ENCODE data around the gene MTARC2.

Gene MTARC2

GRCh38 chr1:220800262-220800661 is 52.1 kb downstream of the MTARC2 start:
- no peak for DNase-seq (ENCODE audit: low read depth in 2 of 2)

DNA sequence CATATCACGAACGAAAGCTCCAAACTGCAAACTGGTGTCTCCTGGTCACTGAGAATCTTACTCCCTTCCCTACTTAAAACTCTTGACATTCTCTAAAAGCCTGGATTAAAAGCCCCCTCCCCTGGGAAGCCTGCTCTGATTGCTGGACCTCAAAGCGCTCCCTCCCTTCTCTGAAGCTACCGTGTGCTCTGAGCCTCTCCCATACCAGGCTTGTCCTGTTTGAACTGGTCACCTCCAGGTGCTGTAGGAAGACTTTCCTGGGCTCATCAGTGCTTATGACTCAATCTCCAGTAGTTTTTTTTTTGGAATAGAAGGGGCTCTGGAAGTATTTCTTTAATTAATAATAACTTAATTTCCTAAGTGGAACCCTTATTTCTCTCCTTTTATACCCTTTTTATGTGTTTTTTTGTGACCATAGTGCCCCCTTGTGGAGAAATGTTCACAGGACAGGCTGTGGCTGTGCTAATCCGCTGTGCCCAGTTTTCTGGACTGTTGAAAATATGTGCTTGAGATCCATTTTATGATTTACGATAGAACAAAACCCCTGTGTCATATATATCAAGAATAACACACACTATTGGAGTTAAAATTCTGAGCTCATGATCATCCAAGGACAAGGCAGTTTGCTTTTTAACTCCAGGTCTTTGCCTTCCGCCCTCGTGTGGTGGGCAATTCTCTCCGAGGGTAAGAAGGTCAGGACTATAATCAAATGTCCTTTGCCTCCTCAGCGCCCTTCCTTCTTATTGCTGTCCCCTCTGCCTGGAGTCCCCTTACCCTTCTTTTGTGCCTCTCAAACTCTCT is 55.5 kb downstream of the MTARC2 start:
- no peak for DNase-seq (ENCODE audit: low read depth in 2 of 2)

- DNase-seq (ENCODE audit: low read depth in 2 of 2) = no peak
Observed at GRCh38 chr1:220804202-220804586, 56.1 kb downstream of the MTARC2 start.

DNA sequence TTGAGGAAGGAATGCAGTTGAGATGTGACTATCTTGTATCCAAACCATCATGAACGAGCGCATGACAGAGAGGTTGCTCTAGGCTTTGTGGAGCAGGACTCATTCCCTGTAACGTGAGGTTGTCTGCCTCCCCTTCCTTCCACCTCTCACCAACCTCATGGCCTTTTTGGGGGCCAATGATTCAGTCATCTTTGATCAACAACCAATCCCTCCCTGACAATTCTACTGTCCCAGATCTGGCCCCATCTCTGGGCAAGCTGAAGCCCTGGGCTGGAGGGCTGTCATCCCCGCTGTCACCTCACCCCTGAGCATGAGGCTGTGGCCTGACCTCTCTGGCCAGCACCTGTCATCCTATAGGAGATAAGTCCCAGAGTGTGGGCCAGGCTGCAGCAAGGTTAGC is 58.3 kb downstream of the MTARC2 start:
- no peak for DNase-seq (ENCODE audit: low read depth in 2 of 2)

DNA sequence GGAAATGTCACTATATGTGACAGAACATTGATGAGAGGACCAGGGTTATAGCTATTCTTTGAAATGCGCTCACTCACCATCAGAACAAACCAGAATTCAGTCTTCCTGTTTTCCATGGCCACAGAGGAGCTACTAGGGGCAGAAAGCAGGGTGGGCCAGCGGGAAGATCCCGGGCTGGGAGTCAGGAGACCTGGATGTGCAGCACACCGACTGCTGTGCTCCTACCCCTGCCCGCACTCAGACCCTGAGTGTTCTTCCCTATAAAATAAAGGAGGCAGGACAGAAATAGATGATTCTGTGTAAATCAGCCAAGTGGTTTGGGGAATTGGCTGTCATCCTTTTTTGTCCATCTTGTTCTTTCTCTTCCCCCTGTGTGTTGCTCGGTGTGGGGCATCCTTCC is 59.6 kb downstream of the MTARC2 start:
- no peak for DNase-seq (ENCODE audit: low read depth in 2 of 2)

GRCh38 chr1:220808345-220809186 is 60.4 kb downstream of the MTARC2 start:
- no peak for DNase-seq (ENCODE audit: low read depth in 2 of 2)

DNA sequence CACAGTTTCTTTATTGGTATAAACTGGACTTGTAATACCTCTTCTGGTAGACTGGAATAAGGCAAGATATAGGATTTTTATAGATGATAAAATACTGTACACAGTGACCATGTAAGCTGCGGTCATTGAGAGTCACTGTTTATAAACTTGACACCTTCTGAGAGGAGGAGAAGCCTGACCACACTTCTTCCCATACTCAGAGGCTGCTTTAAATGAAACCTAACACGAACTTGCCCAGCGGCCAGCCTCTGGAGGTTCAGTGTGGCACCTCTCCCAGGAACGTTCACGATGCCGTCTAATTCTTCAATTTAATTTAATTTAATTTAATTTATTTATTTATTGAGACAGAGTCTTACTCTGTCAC is 61.0 kb downstream of the MTARC2 start:
- no peak for DNase-seq (ENCODE audit: low read depth in 2 of 2)

GRCh38 chr1:220809704-220810103 is 61.6 kb downstream of the MTARC2 start:
- DNase-seq (ENCODE audit: low read depth in 2 of 2) = no peak

DNA sequence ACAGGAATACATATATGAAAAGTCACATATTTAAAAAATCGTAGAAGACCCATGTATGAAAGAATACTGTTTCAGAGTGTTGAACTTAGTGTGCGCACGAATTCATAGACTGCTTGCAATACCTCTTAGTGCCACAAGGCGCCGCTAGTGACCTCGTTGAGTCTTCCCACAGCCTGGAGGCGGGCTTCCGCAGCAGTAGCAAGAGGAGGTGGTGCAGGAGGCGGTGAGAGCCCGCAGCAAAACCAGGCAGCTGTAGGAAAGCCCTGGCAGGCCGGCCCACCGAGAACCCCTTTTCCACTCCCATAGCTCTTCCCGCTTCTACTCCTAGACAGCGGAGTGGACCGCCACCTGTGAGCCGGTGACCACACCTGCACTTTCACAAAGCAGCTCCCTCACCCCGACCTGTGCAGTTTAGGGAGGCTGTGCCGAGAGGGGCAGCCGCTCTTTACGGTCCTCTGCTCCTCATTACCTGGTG is 62.1 kb downstream of the MTARC2 start:
- peak; percentile 36 to 44 for DNase-seq (ENCODE audit: low read depth in 2 of 2)

GRCh38 chr1:220810963-220811362 is 62.8 kb downstream of the MTARC2 start:
- no peak for DNase-seq (ENCODE audit: low read depth in 2 of 2)

DNA sequence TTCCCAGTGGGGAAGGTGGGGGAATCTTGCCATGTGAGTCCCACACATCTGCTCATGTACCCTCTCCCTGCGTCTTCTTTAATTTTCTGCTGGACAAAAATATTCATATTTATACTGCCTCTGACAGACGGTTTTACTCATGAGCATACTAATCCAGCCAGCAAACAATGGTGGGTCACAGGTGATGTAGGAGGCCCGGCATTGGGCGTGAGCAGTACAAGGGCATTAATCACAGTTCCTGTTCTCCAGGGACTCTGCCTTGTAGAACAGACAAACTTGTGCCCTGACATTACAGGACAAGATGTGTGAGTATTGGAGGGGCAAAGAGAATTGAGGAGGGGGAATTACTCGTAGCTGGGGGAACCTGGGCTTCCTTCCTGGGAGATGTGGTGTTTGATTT is 63.6 kb downstream of the MTARC2 start:
- DNase-seq (ENCODE audit: low read depth in 2 of 2) = no peak

DNA sequence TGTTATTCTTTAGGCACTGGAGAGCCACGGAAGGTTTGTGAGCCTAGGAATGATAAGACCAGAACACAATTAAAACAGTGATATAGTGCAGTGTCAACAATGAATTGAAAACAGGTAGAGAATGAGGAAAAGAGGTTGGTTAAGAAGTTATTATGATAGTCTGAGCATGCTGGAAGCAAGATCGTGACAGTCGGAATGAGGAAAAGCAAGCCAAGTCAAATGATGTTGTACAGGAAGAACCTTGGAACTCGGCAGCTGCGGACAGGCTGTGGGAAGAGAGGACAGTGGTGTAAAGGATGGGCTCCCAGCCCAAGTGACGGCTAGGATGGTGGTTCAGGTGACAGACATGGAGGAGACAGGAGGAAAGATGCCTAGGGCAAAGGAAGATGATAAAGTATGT is 64.2 kb downstream of the MTARC2 start:
- no peak for DNase-seq (ENCODE audit: low read depth in 2 of 2)

- no peak for DNase-seq (ENCODE audit: low read depth in 2 of 2)
Observed at GRCh38 chr1:220813013-220813412, 64.9 kb downstream of the MTARC2 start.

DNA sequence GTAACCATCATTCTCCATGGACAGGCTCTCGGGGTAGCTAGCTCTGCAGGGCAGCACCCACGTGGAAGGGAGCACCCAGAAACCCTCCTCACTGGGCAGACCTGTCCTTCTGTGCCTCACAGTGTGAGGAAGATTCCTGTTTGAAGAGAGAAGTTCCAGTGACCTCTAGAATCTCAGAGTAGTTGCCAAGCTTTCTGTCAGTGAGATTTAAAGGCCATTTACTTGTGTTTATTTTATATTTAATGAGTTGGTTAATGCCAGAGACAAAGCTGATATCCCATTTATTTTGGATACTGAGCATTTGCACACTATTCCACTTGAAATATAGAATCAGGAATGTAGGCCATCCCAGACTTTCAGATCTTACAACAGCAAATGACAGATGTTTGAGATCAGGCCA is 67.3 kb downstream of the MTARC2 start:
- DNase-seq (ENCODE audit: low read depth in 2 of 2) = no peak

DNA sequence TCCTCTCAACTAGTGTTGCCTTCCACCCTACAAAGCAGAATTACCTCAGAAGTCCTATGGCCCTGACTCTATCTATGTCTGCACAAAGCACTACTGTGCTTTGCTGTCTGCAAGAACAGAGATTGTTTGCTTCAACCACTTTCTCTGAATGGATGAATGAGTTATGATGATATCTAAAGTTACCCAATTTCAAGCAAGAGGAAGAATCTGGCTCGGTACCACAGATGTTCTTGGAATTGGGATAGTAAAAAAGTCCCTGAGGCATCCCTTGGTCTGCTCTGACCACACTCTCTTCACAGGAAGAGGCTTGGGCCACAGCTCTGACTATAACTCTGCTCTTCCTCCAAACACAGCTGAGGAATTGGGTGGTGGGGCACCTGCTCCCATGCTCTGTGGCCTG is 69.8 kb downstream of the MTARC2 start:
- no peak for DNase-seq (ENCODE audit: low read depth in 2 of 2)

DNA sequence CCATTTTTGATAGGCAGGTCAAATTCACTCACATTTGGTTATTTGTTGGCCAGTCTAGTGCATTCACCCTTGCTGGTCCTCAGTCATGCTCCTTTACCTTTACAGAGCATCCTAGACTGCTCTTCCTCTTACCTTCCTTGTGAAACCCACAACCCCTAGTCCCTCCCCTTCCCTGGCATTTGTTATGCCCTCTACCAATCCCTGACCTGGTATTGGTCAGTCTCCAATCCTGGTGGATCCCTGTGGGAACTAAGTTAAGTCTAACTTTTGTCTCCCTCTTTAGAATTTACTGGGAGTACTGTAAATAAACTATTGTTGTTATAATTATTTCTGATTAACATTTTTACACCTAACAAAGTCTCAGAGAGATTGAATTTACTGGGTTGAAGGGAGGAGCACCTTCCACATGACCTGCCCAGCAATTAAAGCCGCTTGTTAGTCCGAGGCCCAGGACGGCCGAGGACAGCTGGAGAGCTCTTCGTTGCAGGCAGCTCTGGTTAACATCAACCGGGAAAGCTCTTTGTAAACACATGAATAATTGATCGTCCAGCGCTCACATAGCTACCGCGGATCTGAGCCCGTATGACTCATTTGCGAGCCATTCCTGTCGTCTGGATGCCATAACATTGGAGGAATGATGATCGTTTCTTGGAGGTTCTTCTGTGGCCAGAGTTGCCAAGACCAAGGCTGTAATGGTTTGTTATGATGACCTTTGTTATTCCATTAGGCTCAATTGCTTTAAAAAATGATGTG is 70.5 kb downstream of the MTARC2 start:
- DNase-seq (ENCODE audit: low read depth in 2 of 2) = no peak

DNA sequence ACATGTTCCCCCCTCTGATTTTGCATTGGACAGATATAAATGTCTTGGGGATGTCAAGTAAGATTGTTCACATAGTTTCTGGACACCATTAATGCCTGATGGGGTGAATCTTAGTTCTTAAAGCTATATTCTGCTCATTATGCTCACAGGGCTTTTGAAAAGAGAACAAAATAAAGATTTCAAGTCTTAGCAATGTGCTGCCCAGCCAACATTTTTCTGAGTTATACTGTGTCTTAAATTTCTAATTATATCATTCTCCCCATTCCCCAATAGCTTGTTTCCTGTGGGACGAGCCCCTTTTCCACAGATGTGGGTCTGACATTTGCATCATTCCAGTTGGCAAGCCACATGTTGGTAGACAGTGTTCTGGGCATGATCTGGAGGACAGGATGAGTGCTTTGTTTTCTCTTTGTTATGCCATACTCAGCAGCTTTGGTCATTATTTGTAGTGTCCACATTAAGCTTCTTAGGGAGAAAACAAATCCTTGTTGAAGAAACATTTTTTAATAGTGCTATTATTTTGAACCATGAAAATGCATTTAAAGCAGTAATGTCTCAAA is 71.4 kb downstream of the MTARC2 start:
- DNase-seq (ENCODE audit: low read depth in 2 of 2) = no peak

DNA sequence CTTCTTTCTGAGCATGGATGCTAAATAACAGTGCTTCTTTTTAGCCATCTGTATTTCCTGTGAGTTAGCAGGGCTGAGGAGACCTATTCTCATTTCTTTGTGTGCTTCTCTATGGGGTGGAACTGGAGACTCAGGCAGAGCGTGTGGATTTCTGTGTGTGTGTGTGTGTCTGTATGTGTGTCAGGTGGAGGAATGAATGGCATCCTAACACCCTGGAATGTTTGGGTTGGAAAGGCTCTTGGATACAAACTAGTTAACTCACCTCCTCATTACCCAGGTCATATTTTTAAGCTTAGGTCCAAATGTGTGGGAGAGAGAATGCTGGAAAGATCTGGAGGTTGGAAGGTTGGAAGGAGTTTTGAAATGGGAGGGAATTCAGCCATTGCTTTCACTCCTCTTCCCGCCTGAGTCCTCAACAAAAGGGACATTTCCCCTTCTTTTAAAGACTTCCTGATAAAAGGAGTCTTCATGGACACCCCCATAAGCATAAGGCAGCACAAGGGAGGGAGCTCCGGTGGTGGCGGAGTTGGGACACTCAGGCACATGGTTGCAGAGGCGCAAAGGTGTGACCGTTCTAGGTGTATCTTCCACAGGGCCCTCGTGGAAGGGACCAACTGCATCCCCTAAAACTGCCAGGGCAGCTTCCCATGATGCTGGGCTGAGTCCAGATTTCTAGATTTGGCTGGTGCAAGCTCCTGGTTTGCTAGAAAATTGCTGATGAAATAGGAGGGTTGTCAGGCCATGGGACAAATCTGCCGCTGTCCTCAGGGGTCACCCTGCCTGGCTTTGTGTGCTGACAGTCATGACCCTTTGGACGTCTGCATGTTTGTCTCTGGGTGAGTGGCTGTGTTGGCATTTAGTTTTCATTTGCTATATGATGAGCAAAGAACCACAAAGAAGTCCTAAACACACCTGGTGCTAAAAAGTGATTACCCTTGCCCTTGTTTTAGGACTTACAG is 76.2 kb downstream of the MTARC2 start:
- DNase-seq (ENCODE audit: low read depth in 2 of 2) = no peak

GRCh38 chr1:220825819-220826551 is 77.9 kb downstream of the MTARC2 start:
- DNase-seq (ENCODE audit: low read depth in 2 of 2) = no peak

DNA sequence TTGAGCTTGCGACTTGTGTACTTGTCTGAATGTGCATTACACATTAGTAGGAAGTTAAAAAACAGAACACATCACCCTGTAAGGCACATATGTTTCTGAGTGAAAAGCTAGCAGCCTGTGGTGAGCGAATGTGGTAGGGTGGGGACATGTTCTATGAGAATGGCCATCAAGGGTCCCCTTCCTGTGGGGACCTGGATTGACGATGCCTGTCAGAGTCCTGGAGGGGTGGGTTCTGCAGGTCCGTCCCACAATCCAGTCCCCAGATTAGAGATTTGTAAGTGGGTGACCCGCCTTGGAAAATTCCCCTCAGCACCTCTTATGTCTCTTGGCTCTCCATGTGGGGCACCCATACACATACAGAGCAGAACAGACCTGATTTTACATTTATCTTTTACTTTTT is 78.6 kb downstream of the MTARC2 start:
- DNase-seq (ENCODE audit: low read depth in 2 of 2) = no peak
